Upper lobe of right lung (tissue), 1 donor: ENCODE data around the gene ZRANB3. TPM values are rescaled to one million over a fixed set of nuclear protein-coding genes. Genes with fewer than 3 reads are reported as not detected.
"Not testable (repeated sequence)": the region's sequence is repeated elsewhere in the genome, so short reads cannot be mapped to it uniquely, and the experiment has no call there.

Experiments
- ATAC-seq: fragments of 200-7000 bp; cut with Tn5 transposase; one replicate; pipeline ENCODE4 v1.9.1; 2020; ENCODE audit warnings: mild to moderate bottlenecking, moderate library complexity
- DNase-seq: peaks from one replicate; pipeline ENCODE4 v3.0.0-alpha.2; 2020
- H3K27ac ChIP-seq: fragments of 200-600 bp; one replicate; pipeline ENCODE4 v1.8.0; 2022
- H3K27me3 ChIP-seq: fragments of 200-600 bp; one replicate; pipeline ENCODE4 v1.8.0; 2022; ENCODE audit warnings: mild to moderate bottlenecking
- H3K36me3 ChIP-seq: fragments of 200-600 bp; one replicate; pipeline ENCODE4 v1.8.0; 2022
- H3K4me1 ChIP-seq: fragments of 200-600 bp; one replicate; pipeline ENCODE4 v1.8.0; 2022
- H3K4me3 ChIP-seq: fragments of 200-600 bp; one replicate; pipeline ENCODE4 v1.8.0; 2022; ENCODE audit warnings: mild to moderate bottlenecking
- H3K9me3 ChIP-seq: fragments of 200-600 bp; one replicate; pipeline ENCODE4 v1.8.0; 2022
- CTCF ChIP-seq: fragments of 200-600 bp; IDR thresholded peaks from one replicate; pipeline ENCODE4 v1.8.0; 2022; ENCODE audit warnings: antibody characterized with exemption
- intact Hi-C: fragments of 100-400 bp; cut with DNase I; formaldehyde crosslinking; loops from one replicate; pipeline ENCODE4 v1.11.0; 2022
- total RNA-seq: library from RNA; stranded (reverse); fragmentation: NEBNext Ultra II Directional; extraction: Animal tissue kit (Norgen Biotek cat#: 25700); gene quantifications from one replicate; pipeline ENCODE4 v1.2.1, GENCODE V29; 2021
- donor health status: DM: no; HTN: yes; CAD: no; lungs with severe emphysema.

ZRANB3 gene
- total RNA-seq, 1 donor from 2014 or later: 4.1 TPM

GRCh38 chr2:135456431-135456830, 74.6 kb downstream of the ZRANB3 start:
- ATAC-seq (no peak), DNase-seq (no peak)
- peaks cover 16% of the 10 kb centered on the region for H3K9me3 ChIP-seq
- no peaks in the 10 kb centered on the region for H3K4me1 ChIP-seq
- H3K27ac ChIP-seq: no peak overlapping the region
- no peaks in the 10 kb centered on the region for H3K36me3 ChIP-seq
- no peak for TF ChIP-seq CTCF
- H3K4me3 ChIP-seq: no peak overlapping the region
- intact Hi-C loops: no loop called here
- H3K27me3 ChIP-seq: no peaks in the 10 kb centered on the region

- no peak for TF ChIP-seq CTCF
- Histone ChIP-seq H3K9me3 (peaks cover 16% of the 10 kb centered on the region), H3K4me1 (no peaks in the 10 kb centered on the region), H3K27ac (no peak overlapping the region), H3K36me3 (no peaks in the 10 kb centered on the region), H3K4me3 (no peak overlapping the region), H3K27me3 (no peaks in the 10 kb centered on the region)
- intact Hi-C loops: no loop called here
- ATAC-seq (no peak), DNase-seq (no peak)
Measured at GRCh38 chr2:135454608-135455007, 76.4 kb downstream of the ZRANB3 start.

- intact Hi-C loops, DNase-seq, H3K4me3 ChIP-seq, H3K4me1 ChIP-seq, ATAC-seq, H3K27me3 ChIP-seq, H3K27ac ChIP-seq, H3K36me3 ChIP-seq: not testable (repeated sequence)
- peaks cover 16% of the 10 kb centered on the region for H3K9me3 ChIP-seq
Measured at GRCh38 chr2:135453027-135453426, 78.0 kb downstream of the ZRANB3 start.

- no peak for DNase-seq
- intact Hi-C loops: no loop called here
- H3K4me1 ChIP-seq: no peaks in the 10 kb centered on the region
- no peak for TF ChIP-seq CTCF
- H3K9me3 ChIP-seq: peaks cover 16% of the 10 kb centered on the region
- H3K27me3 ChIP-seq: no peaks in the 10 kb centered on the region
- H3K4me3 ChIP-seq: no peak overlapping the region
- no peak for ATAC-seq
- no peaks in the 10 kb centered on the region for H3K36me3 ChIP-seq
- H3K27ac ChIP-seq: no peak overlapping the region
Measured at GRCh38 chr2:135451966-135452365, 79.1 kb downstream of the ZRANB3 start.

GRCh38 chr2:135443013-135443412, 88.0 kb downstream of the ZRANB3 start:
- H3K27ac ChIP-seq, ATAC-seq, H3K36me3 ChIP-seq, H3K27me3 ChIP-seq, H3K4me1 ChIP-seq, H3K4me3 ChIP-seq, DNase-seq, H3K9me3 ChIP-seq, intact Hi-C loops: not testable (repeated sequence)

- intact Hi-C loops, ATAC-seq, H3K27ac ChIP-seq: not testable (repeated sequence)
Measured at GRCh38 chr2:135435155-135435554, 95.9 kb downstream of the ZRANB3 start.

GRCh38 chr2:135424849-135425248, 106.2 kb downstream of the ZRANB3 start:
- no peak overlapping the region for H3K27ac ChIP-seq
- no peaks in the 10 kb centered on the region for H3K4me1 ChIP-seq
- no peak overlapping the region for H3K4me3 ChIP-seq
- intact Hi-C loops: no loop called here
- H3K36me3 ChIP-seq: no peaks in the 10 kb centered on the region
- TF ChIP-seq CTCF: no peak
- ATAC-seq: no peak
- peaks cover 13% of the 10 kb centered on the region for H3K9me3 ChIP-seq
- no peak for DNase-seq
- no peaks in the 10 kb centered on the region for H3K27me3 ChIP-seq

More at GRCh38 chr2:135435155-135435554, 95.9 kb downstream of the ZRANB3 start:
- H3K9me3 ChIP-seq, H3K27me3 ChIP-seq, H3K4me1 ChIP-seq, DNase-seq, H3K36me3 ChIP-seq, H3K4me3 ChIP-seq: not testable (repeated sequence)
